ENCODE data around the gene MACROD2. TPM values are rescaled to one million over a fixed set of nuclear protein-coding genes. Genes with fewer than 3 reads are reported as not detected.

The MACROD2 gene
- total RNA-seq, 4 donors from 2014 or later: 1.8 to 4.8 (median 2.9) TPM

- Histone ChIP-seq H3K27ac (no peak overlapping the region), H3K9me3 (no peaks in the 10 kb centered on the region), H3K4me3 (no peak overlapping the region), H3K36me3 (no peaks in the 10 kb centered on the region), H3K4me1 (peaks cover 0 to 15% (median 0%) of the 10 kb centered on the region in 3 donors), H3K27me3 (no peaks in the 10 kb centered on the region)
- TF ChIP-seq POLR2A (IDR thresholded peaks at IDR 0.05) (no peak), CTCF (IDR thresholded peaks at IDR 0.05) (no peak)
- DNase-seq: no peak
- 46 to 52% methylated on average over 2 of the region's 2 CpGs for WGBS, 2 donors
- intact Hi-C loops (cut with DNase I): no loop called here
These were observed 575.5 kb downstream of the MACROD2 start for GRCh38 chr20:14570811-14571210.

- TF ChIP-seq POLR2A (IDR thresholded peaks at IDR 0.05) (no peak), CTCF (IDR thresholded peaks at IDR 0.05) (no peak)
- Histone ChIP-seq H3K4me3 (no peak overlapping the region), H3K4me1 (peaks cover 0 to 3% (median 0%) of the 10 kb centered on the region in 3 donors), H3K27me3 (no peaks in the 10 kb centered on the region), H3K9me3 (no peaks in the 10 kb centered on the region), H3K36me3 (no peaks in the 10 kb centered on the region), H3K27ac (no peak overlapping the region)
- DNase-seq: no peak
- intact Hi-C loops (cut with DNase I): no loop called here
- WGBS, 2 donors: 64 to 77% methylated on average over 3 of the region's 3 CpGs
These were observed 578.4 kb downstream of the MACROD2 start for GRCh38 chr20:14573676-14574075.

- TF ChIP-seq CTCF (IDR thresholded peaks at IDR 0.05): no peak
- no peak for TF ChIP-seq POLR2A (IDR thresholded peaks at IDR 0.05)
- Histone ChIP-seq H3K27me3 (peaks cover 0 to 3% (median 0%) of the 10 kb centered on the region in 4 donors), H3K4me1 (no peaks in the 10 kb centered on the region), H3K4me3 (no peak overlapping the region), H3K9me3 (no peaks in the 10 kb centered on the region), H3K36me3 (no peaks in the 10 kb centered on the region), H3K27ac (no peak overlapping the region)
- WGBS, 2 donors: 60 to 73% methylated on average over 3 of the region's 3 CpGs
- intact Hi-C loops (cut with DNase I): no loop called here
- DNase-seq: no peak
These were observed 581.0 kb downstream of the MACROD2 start for GRCh38 chr20:14576196-14576877.

GRCh38 chr20:14580418-14581074, 585.2 kb downstream of the MACROD2 start:
- no peak overlapping the region for H3K27ac ChIP-seq
- 51 to 55% methylated on average over 4 of the region's 4 CpGs for WGBS, 2 donors
- H3K4me3 ChIP-seq: no peak overlapping the region
- H3K4me1 ChIP-seq: peaks cover 0 to 4% (median 0%) of the 10 kb centered on the region in 3 donors
- TF ChIP-seq POLR2A (IDR thresholded peaks at IDR 0.05) (no peak), CTCF (IDR thresholded peaks at IDR 0.05) (no peak)
- H3K9me3 ChIP-seq: no peaks in the 10 kb centered on the region
- H3K36me3 ChIP-seq: no peaks in the 10 kb centered on the region
- no peak for DNase-seq
- intact Hi-C loops (cut with DNase I): no loop called here
- H3K27me3 ChIP-seq: peaks cover 0 to 14% (median 0%) of the 10 kb centered on the region in 4 donors

GRCh38 chr20:14581731-14582130, 586.4 kb downstream of the MACROD2 start:
- intact Hi-C loops (cut with DNase I): no loop called here
- H3K36me3 ChIP-seq: no peaks in the 10 kb centered on the region
- no peak overlapping the region for H3K27ac ChIP-seq
- no peak overlapping the region for H3K4me3 ChIP-seq
- peaks cover 0 to 14% (median 0%) of the 10 kb centered on the region in 4 donors for H3K27me3 ChIP-seq
- no peak for TF ChIP-seq POLR2A (IDR thresholded peaks at IDR 0.05)
- TF ChIP-seq CTCF (IDR thresholded peaks at IDR 0.05): no peak
- H3K4me1 ChIP-seq: peaks cover 0 to 4% (median 0%) of the 10 kb centered on the region in 3 donors
- H3K9me3 ChIP-seq: no peaks in the 10 kb centered on the region
- no peak for DNase-seq
- WGBS, 2 donors: 43 to 80% methylated on average over 3 of the region's 3 CpGs
